K562 (cell line): ENCODE measurements around the gene PDIA2. TPM values are rescaled to one million over a fixed set of nuclear protein-coding genes. Genes with fewer than 3 reads are reported as not detected.

Experiments
- C11orf30 ChIP-seq: fragments of 450-650 bp; IDR thresholded peaks from 2 replicates; pipeline ENCODE4 v1.6.1; 2016; ENCODE audit warnings: low read depth, mild to moderate bottlenecking
- CBFA2T3 ChIP-seq: fragments of 450-650 bp; IDR thresholded peaks from 2 replicates; pipeline ENCODE4 v1.6.1; 2017
- EWSR1 ChIP-seq: fragments of 450-650 bp; IDR thresholded peaks from 2 replicates; pipeline ENCODE4 v1.6.1; 2018; ENCODE audit warnings: borderline replicate concordance, mild to moderate bottlenecking, low read depth, moderate library complexity; ENCODE audit not compliant: partially characterized antibody
- GATAD2B ChIP-seq: fragments of 450-650 bp; IDR thresholded peaks from 2 replicates; pipeline ENCODE4 v1.6.1; 2017; ENCODE audit warnings: mild to moderate bottlenecking, borderline replicate concordance
- HDAC1 ChIP-seq, 2 experiments: fragments of 450-650 bp; IDR thresholded peaks; 2 replicates each; pipeline ENCODE4 v1.6.1; 2016 to 2017; ENCODE audit warnings: inconsistent platforms in 1 of 2, mild to moderate bottlenecking in 1 of 2, moderate library complexity in 1 of 2
- HOMEZ ChIP-seq: fragments of 250-450 bp; sonication (Bioruptor Pico); IDR thresholded peaks from 2 replicates; pipeline ENCODE4 v1.4.0; 2020; ENCODE audit warnings: mild to moderate bottlenecking, moderate library complexity
- IRF9 ChIP-seq: fragments of 450-650 bp; IDR thresholded peaks from 2 replicates; pipeline ENCODE4 v1.6.1; 2016; ENCODE audit warnings: missing biosample characterization, missing genetic modification characterization
- NR3C1 ChIP-seq: sonication (generic); formaldehyde crosslinking; IDR thresholded peaks from 2 replicates; pipeline ENCODE4 v1.8.1; 2022; ENCODE audit warnings: missing genetic modification reagents
- PBX2 ChIP-seq, 2 experiments: IDR thresholded peaks in 1 of 2; conservative IDR thresholded peaks in 1 of 2; 2 replicates each; pipeline ENCODE4 v1.6.1; 2016; ENCODE audit warnings: low read depth in 2 of 2, mild to moderate bottlenecking in 1 of 2, missing compliant biosample characterization in 1 of 2, missing genetic modification characterization in 1 of 2, moderate library complexity in 1 of 2
- SRSF9 ChIP-seq: fragments of 200-400 bp; formaldehyde crosslinking; IDR thresholded peaks from 2 replicates; pipeline ENCODE4 v1.6.1; 2017; ENCODE audit warnings: low read depth, low read length, borderline replicate concordance
- USF1 ChIP-seq: sonication (generic); formaldehyde crosslinking; IDR thresholded peaks from 2 replicates; pipeline ENCODE4 v1.9.0; 2022; ENCODE audit warnings: mild to moderate bottlenecking, missing genetic modification reagents
- ZBTB17 ChIP-seq: fragments of 450-650 bp; formaldehyde crosslinking; IDR thresholded peaks from 2 replicates; pipeline ENCODE4 v1.4.0; 2020; ENCODE audit warnings: mild to moderate bottlenecking
- ZNF436 ChIP-seq: fragments of 250-450, 450-650 bp; sonication (Bioruptor Pico); formaldehyde crosslinking; IDR thresholded peaks from 2 replicates; pipeline ENCODE4 v1.7.0; 2020; ENCODE audit warnings: mild to moderate bottlenecking
- polyA plus RNA-seq, 8 experiments: library from polyadenylated mRNA; depleted of rRNA in 4 of 8; stranded (reverse) in 5 of 8; unstranded in 3 of 8; fragments of >200 nt; fragmentation: Nextera tagmentation in 2 of 8; fragmentation: Illumina TruSeq in 1 of 8; extraction: Ambion mirVana in 2 of 8; extraction: Trizol in 1 of 8; gene quantifications; 2 replicates each; pipeline versions ENCODE4 v1.2.1 to v1.2.3, GENCODE V29; 2011 to 2014; ENCODE audit warnings: inconsistent platforms in 1 of 8, missing spikeins in 1 of 8
- total RNA-seq, 7 experiments: library from RNA; depleted of rRNA in 6 of 7; stranded (reverse); fragments of >200 nt in 6 of 7; fragmentation: Illumina TruSeq in 2 of 7; extraction: Trizol in 2 of 7; gene quantifications; 2 replicates each; pipeline versions ENCODE4 v1.2.1 to v1.2.3, GENCODE V29; 2011 to 2021; ENCODE audit warnings: low replicate concordance in 1 of 7

PDIA2 gene
- total and polyA plus RNA-seq, 9 of the 15 experiments (the other 6 are each of a cell fraction or from before 2014, with no cell fraction given) = 0.13 to 0.92 (median 0.23) TPM; not detected in 4

GRCh38 chr16:234468-235305 is 48.3 kb upstream of the PDIA2 start, which contains the start of gene FAM234A (continued):
- no peak for TF ChIP-seq PBX2 (CRISPR knock-in tag; IDR thresholded peaks at IDR 0.05; ENCODE audit: low read depth)
- TF ChIP-seq PBX2 (tag; conservative IDR thresholded peaks at IDR 0.05; ENCODE audit: low read depth) = no peak
- no peak for TF ChIP-seq HOMEZ (CRISPR knock-in tag)
- TF ChIP-seq NR3C1 (CRISPR knock-in tag) = no peak; the same call in 1 of the 2 replicates
- peak; percentile 39 to 97; a peak in 3 of 4 replicates for TF ChIP-seq HDAC1 (IDR thresholded peaks at IDR 0.05)
- no peak for TF ChIP-seq ZNF436 (CRISPR knock-in tag)
- no peak for TF ChIP-seq ZBTB17 (CRISPR knock-in tag)
- TF ChIP-seq USF1 (CRISPR knock-in tag) = no peak
- TF ChIP-seq C11orf30 = peak; percentile 27; the same call in 1 of the 2 replicates
- TF ChIP-seq SRSF9 = no peak
- TF ChIP-seq GATAD2B = peak; percentile 86
- no peak for TF ChIP-seq IRF9
- TF ChIP-seq CBFA2T3 = no peak
- TF ChIP-seq EWSR1 = no peak
